ENCODE data around the gene RPH3AL.
A peak's percentile ranks its signal among the peaks of the same experiment; 100 is the strongest.
"Not testable (repeated sequence)": the region's sequence is repeated elsewhere in the genome, so short reads cannot be mapped to it uniquely, and the experiment has no call there.

Gene RPH3AL

DNA sequence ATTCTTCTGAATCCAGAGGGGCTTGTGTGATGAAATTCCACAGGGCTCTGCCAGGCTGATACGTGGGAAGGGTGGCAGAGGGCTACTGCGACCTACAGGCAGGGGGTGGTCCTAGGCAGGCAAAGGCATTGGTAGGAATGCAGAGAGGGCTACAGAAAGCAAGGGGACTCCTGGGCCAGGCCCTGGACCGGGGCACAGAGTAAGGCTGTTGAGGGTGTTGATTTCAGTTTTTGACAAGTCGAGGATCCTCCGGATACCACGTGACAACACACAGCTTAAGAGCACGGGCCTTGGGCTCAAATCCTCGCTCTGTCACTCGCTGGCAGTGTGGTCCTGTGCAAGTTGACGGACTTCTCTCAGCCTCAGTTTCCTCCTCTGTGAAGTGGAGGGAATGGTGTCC lies 152.0 kb downstream of the RPH3AL start:
- DNase-seq (ENCODE audit: low read depth), result no peak

DNA sequence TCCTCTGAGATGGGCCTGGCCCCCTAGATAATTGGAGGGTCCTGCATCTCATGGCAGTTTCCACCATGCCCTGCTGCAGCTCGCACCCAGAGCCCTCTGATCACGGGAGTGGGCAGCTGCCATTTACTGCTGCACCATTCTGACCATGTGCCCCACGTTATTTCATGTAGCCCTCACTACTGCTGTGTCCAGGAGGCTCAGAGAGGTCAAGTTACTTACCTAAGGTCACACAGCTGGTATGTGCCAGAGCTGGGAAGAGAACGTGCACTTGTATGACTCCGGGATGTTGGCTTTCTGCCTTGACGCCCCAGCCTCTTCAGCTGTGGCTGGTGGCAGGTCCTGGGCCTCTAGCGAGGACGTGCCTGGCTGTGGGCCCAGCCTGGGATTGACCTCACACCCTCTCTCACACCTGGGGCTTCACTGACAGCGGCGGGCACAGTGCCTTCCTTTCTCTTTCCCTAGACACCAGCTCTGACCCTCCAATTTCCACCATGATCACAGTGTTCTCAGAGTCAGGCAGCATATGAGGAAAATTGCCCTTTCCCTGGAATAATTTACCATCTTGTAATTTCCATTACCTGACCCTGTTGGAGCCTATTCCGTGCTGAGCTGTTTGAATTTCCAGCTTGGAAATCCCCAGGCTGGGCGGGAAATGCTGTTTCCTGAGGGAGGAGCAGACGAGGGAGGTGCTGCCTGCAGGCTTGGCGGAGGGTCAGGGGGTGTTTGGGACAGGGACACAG lies 152.6 kb downstream of the RPH3AL start:
- DNase-seq (ENCODE audit: low read depth), result no peak

- DNase-seq (ENCODE audit: low read depth), result peak; percentile 6
Observed at GRCh38 chr17:199191-199604, 153.4 kb downstream of the RPH3AL start.

DNA sequence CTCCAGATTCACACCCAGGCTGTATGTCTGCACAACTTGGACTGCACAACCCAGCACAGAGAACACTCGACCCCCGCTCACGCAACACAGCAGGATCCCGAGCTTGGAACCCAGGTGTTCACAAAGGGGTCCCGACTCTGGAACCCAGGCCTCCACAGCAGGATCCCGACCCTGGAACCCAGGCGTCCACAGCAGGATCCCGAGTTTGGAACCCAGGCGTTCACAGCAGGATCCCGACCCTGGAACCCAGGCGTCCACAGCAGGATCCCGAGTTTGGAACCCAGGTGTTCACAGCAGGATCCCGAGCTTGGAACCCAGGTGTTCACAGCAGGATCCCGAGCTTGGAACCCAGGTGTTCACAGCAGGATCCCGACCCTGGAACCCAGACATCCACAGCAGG lies 154.4 kb downstream of the RPH3AL start:
- not testable (repeated sequence) for DNase-seq (ENCODE audit: low read depth)

DNA sequence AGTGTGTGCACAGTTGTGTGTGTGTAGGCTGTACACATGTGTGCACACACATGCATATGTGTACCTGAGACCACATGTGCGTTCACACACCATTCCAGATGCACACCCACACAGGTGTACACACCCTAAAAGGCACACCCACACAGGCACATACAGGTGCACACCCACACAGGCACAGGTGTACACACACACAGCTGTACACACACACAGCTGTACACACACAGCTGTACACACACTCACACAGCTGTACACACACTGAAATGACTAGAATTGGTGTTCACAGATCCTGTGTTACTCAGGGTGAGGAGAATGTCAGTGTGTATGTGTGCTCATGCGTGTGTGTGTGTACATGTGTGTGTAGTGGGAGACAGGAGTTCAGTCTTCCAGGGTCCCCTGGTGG lies 155.3 kb downstream of the RPH3AL start:
- no peak for DNase-seq (ENCODE audit: low read depth)

DNA sequence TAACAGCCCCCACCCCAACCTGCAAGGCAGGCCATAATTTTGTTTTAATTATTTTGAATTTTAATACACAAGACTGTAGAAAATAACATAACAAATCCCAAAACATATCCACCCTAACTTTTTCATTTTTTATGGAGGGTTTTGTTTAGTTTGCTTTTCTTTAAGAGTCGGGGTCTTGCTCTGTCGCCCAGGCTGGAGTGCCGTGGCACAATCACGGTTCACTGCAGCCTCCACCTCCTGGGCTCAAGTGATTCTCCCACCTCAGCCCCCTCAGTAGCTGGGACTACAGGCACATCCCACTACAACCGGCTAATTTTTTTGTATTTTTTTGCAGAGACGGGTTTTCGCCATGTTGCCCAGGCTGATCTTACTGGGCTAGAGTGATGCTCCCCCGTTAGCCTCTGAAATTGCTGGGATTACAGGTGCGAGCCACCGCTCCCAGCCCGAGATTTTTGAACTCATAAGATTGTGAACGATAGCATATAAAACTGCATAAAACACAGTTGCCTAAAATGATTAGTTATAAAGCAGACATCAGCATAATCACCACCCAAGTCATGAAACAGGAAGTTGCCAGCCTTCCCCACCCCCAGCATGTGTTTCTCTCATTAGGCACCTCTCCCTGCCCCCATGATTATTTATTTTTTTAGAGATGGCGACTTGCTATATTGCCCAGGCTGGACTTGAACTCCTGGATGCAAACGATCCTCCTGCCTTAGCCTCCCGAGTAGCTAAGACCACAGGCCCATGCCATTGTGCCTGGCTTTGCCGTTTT lies 157.6 kb downstream of the RPH3AL start:
- DNase-seq (ENCODE audit: low read depth), result no peak

DNA sequence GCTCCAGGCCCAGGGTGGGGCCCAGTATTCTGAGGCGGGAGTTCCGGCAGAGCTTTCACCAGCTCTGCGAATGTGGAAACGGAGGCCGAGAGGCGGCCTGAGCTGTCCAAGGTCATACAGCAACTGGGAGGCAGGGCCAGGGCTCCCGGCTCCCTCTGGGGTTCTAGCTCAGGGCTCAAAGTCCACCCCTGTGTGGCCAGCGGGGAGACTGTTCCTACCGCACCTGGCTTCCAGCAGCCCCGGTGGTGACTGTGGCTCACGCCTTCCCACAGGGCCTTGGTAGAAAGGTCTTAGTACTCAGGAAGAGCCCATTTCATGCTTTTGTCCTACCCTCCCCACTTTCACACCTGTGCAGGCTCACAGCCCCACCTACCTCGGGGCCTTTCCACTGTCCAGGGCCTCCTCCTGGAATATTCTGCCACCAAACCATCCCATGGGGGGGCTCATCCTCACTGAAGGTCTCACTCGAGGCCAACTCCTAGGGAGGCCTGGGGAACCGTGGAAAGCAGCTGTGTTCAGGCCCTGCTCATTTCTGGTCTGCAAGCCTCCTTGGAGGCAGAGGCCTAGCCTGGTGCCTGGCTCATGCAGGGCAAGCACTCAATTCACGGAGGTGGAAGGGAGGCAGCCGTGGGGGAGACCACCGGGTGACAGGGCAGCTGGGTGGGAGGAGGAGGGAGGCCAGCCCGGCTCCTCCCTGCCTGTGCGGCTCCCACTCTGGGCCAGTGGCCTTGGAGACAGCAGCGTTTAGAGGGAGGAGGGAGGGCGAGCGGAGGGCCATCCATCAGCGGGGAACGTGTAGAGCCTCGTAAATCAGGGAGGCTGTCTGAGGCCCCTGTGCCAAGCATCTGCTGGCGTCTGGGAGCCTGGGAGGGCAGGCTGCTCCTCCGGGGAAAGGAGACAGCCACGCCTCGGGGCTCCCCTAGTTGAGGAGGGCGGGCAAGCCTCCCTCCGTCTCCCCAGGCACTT lies 158.5 kb downstream of the RPH3AL start:
- no peak for DNase-seq (ENCODE audit: low read depth)

- no peak for DNase-seq (ENCODE audit: low read depth)
Observed at GRCh38 chr17:193426-193810, 159.2 kb downstream of the RPH3AL start.

GRCh38 chr17:192666-193425 lies 159.8 kb downstream of the RPH3AL start:
- DNase-seq (ENCODE audit: low read depth), result no peak

GRCh38 chr17:189444-189843 lies 163.2 kb downstream of the RPH3AL start:
- no peak for DNase-seq (ENCODE audit: low read depth)

- no peak for DNase-seq (ENCODE audit: low read depth)
Observed at GRCh38 chr17:187130-187529, 165.5 kb downstream of the RPH3AL start.

DNA sequence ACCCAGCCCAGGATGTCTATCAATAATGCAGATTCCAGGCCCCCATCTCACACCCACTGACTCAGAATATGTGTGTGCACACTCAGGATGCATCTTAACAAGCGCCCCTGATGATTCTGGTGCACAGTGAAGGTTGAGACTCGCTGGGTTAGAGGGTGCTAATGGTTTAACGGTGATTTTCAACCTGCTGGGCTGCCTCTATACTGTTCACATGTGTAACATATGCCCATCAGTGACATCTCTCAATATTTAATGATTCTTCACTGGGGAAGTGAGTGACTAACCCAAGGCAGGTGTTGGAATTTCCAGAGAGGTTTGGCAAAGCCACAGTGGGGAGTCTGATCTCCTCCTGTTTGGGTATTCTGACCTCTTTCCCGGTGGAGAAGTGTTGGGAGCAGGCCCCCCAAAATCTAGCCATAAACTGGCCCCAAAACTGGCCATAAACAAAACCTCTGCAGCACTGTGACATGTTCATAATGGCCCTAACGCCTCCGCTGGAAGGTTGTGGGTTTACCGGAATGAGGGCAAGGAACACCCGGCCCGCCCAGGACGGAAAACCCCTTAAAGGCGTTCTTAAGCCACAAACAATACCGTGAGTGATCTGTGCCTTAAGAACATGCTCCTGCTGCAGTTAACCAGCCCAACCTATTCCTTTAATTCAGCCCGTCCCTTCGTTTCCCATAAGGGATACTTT lies 167.0 kb downstream of the RPH3AL start:
- no peak for DNase-seq (ENCODE audit: low read depth)

- DNase-seq (ENCODE audit: low read depth), result no peak
Observed at GRCh38 chr17:183021-183420, 169.6 kb downstream of the RPH3AL start.

GRCh38 chr17:182050-182751 lies 170.4 kb downstream of the RPH3AL start:
- DNase-seq (ENCODE audit: low read depth), result no peak

DNA sequence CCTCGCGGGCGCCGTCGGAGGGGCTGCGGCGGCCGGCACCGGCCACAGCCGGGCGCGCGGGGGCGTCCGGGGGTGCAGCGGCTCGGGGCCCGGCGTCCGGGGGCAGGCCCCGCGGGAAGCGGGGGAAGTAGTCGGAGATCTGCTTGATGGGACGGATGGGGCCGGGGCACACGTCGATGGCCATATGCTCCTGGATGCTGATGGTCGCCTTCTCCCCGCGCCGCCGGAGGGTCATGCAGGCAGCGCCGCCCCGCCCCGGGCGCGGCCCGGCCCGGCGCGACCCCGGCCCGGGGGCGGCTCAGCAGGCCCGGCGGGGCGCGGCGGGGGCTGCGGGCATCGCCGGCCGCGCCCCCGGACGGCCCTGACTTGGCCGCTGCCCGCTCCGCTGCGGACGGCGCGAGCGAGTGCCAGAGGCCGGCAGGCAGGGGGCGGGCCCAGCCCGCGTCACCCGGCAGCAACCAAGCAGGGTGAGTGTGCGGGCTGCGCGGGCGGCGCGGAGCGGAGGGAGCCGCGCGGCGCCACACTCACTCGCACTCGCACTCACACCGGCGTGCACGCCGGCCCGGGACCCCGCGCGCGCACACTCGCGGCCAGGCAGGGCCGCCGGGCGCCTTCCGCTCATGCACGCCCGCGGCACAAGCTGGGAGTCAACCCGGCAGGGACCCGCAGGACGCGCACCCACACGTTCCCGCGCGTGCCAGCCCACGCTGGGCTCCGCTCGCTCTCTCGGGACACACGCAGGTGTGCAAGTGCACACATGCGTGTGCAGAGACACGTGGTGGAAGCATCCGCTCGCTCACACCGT lies 171.2 kb downstream of the RPH3AL start, which contains the start of gene DOC2B:
DOC2B (minus strand) TSS at position 406 of the 805 bp plus-strand sequence; CDS start at position 235, 171 bp downstream.
- peak; percentile 7 for DNase-seq (ENCODE audit: low read depth)

GRCh38 chr17:180381-181244 lies 172.0 kb downstream of the RPH3AL start:
- DNase-seq (ENCODE audit: low read depth), result no peak

DNA sequence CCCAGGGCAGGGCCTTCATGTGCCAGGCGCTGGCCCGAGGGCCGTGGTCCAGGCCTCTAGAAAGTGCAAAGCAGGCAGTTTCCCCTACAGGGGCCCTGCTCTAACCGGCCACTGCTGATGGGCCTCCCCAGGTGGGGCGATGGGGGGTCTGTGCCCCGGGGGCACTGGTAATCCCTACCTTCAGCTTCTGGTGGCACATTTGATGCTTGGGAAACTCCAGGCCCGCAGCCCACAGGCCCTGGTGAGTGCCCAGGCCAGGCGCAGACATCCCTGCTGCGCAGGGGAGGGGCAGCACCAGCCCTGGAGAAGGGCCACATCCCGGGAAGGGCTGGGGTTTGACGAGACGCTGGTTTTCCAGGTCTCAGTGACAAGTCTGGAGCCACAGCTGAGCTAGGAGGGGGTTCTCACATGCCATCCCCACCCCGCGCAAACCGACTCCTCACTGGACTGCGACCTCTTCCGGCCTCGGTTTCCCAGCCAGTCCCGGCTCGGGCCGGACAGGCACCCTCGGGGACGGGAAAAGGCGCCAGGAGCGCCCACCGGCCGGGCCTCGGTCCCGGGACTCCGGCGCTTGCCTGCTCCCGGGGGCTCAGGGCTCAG lies 172.7 kb downstream of the RPH3AL start:
- no peak for DNase-seq (ENCODE audit: low read depth)

- DNase-seq (ENCODE audit: low read depth), result no peak
Observed at GRCh38 chr17:179066-179432, 173.6 kb downstream of the RPH3AL start.
